H9 (cell line): ENCODE measurements around the gene MAGEA11. TPM values are rescaled to one million over a fixed set of nuclear protein-coding genes. Genes with fewer than 3 reads are reported as not detected.

Source experiments
- DNase-seq: peaks from one replicate; pipeline ENCODE4 v3.0.0-alpha.2; 2017
- H2AFZ ChIP-seq: one replicate; pipeline ENCODE4 v1.6.1; 2013; ENCODE audit warnings: mild to moderate bottlenecking, low read length, control low read depth, moderate library complexity
- H2AK5ac ChIP-seq: 2 replicates; pipeline ENCODE4 v1.6.1; 2013; ENCODE audit warnings: low read length, control low read depth, mixed read lengths; ENCODE audit not compliant: insufficient read length
- H2BK120ac ChIP-seq: one replicate; pipeline ENCODE4 v1.6.1; 2013; ENCODE audit warnings: low read depth, mild to moderate bottlenecking, low read length, control low read depth, inconsistent platforms; ENCODE audit not compliant: poor library complexity, severe bottlenecking
- H2BK12ac ChIP-seq: 2 replicates; pipeline ENCODE4 v1.6.1; 2013; ENCODE audit warnings: low read length, control low read depth, mixed read lengths, low read depth; ENCODE audit not compliant: insufficient read length
- H2BK15ac ChIP-seq: 2 replicates; pipeline ENCODE4 v1.6.1; 2013; ENCODE audit warnings: low read depth, low read length, control low read depth
- H2BK20ac ChIP-seq: one replicate; pipeline ENCODE4 v1.6.1; 2013; ENCODE audit warnings: low read depth, mild to moderate bottlenecking, low read length, control low read depth, inconsistent platforms; ENCODE audit not compliant: poor library complexity, severe bottlenecking
- H2BK5ac ChIP-seq: 2 replicates; pipeline ENCODE4 v1.6.1; 2013; ENCODE audit warnings: low read length, control low read depth, mixed read lengths; ENCODE audit not compliant: insufficient read length
- H3K14ac ChIP-seq: 2 replicates; pipeline ENCODE4 v1.6.1; 2013; ENCODE audit warnings: low read length, control low read depth; ENCODE audit not compliant: insufficient read depth
- H3K18ac ChIP-seq: 2 replicates; pipeline ENCODE4 v1.6.1; 2013; ENCODE audit warnings: low read depth, mild to moderate bottlenecking, mixed read lengths, low read length, control low read depth; ENCODE audit not compliant: insufficient read length
- H3K23ac ChIP-seq: 2 replicates; pipeline ENCODE4 v1.6.1; 2013; ENCODE audit warnings: low read length, control low read depth, mixed read lengths, low read depth; ENCODE audit not compliant: insufficient read length
- H3K23me2 ChIP-seq: 2 replicates; pipeline ENCODE4 v1.6.1; 2013; ENCODE audit warnings: low read depth, mild to moderate bottlenecking, mixed read lengths, low read length, control low read depth; ENCODE audit not compliant: insufficient read length, poor library complexity, severe bottlenecking
- H3K27ac ChIP-seq: 2 replicates; pipeline ENCODE4 v1.5.1; 2013; ENCODE audit warnings: low read length, control low read depth, mixed read lengths, low read depth; ENCODE audit not compliant: insufficient read length
- H3K27me3 ChIP-seq: 2 replicates; pipeline ENCODE4 v1.6.1; 2013; ENCODE audit warnings: low read length, control low read depth, inconsistent platforms; ENCODE audit not compliant: insufficient read depth
- H3K4ac ChIP-seq: 2 replicates; pipeline ENCODE4 v1.6.1; 2013; ENCODE audit warnings: low read depth, mild to moderate bottlenecking, control low read depth, inconsistent platforms, low read length, moderate library complexity
- H3K4me1 ChIP-seq: 2 replicates; pipeline ENCODE4 v1.6.1; 2013; ENCODE audit warnings: low read length, control low read depth, inconsistent platforms; ENCODE audit not compliant: insufficient read depth
- H3K4me2 ChIP-seq: 2 replicates; pipeline ENCODE4 v1.6.1; 2013; ENCODE audit warnings: low read length, control low read depth, mixed read lengths; ENCODE audit not compliant: insufficient read length, insufficient read depth
- H3K56ac ChIP-seq: 2 replicates; pipeline ENCODE4 v1.6.1; 2013; ENCODE audit warnings: low read depth, mild to moderate bottlenecking, mixed read lengths, low read length, control low read depth; ENCODE audit not compliant: insufficient read length
- H3K79me1 ChIP-seq: 2 replicates; pipeline ENCODE4 v1.6.1; 2013; ENCODE audit warnings: low read depth, mild to moderate bottlenecking, moderate library complexity, low read length, control low read depth, inconsistent platforms; ENCODE audit not compliant: insufficient read depth, poor library complexity, severe bottlenecking
- H3K79me2 ChIP-seq: 2 replicates; pipeline ENCODE4 v1.6.1; 2013; ENCODE audit warnings: low read length, control low read depth, inconsistent platforms; ENCODE audit not compliant: insufficient read depth
- H3K9ac ChIP-seq: 2 replicates; pipeline ENCODE4 v1.6.1; 2013; ENCODE audit warnings: low read length, control low read depth, mixed read lengths; ENCODE audit not compliant: insufficient read length; ENCODE audit errors: extremely low read depth
- H3K9me3 ChIP-seq: one replicate; pipeline ENCODE4 v1.6.1; 2013; ENCODE audit warnings: low read depth, low read length, inconsistent platforms; ENCODE audit not compliant: control insufficient read depth
- H3T11ph ChIP-seq: one replicate; pipeline ENCODE4 v1.6.1; 2013; ENCODE audit warnings: mild to moderate bottlenecking, low read length, control low read depth, inconsistent platforms
- H4K20me1 ChIP-seq: one replicate; pipeline ENCODE4 v1.6.1; 2013; ENCODE audit not compliant: control insufficient read depth, insufficient read length, insufficient read depth
- H4K5ac ChIP-seq: 2 replicates; pipeline ENCODE4 v1.6.1; 2013; ENCODE audit warnings: low read depth, mild to moderate bottlenecking, mixed read lengths, low read length, control low read depth; ENCODE audit not compliant: insufficient read length
- H4K8ac ChIP-seq: replicated peaks from 2 replicates; pipeline ENCODE4 v1.6.1; 2013; ENCODE audit warnings: low read length, control low read depth, mixed read lengths, low read depth; ENCODE audit not compliant: insufficient read length
- H4K91ac ChIP-seq: 2 replicates; pipeline ENCODE4 v1.6.1; 2013; ENCODE audit warnings: low read depth, mild to moderate bottlenecking, moderate library complexity, mixed read lengths, low read length, control low read depth; ENCODE audit not compliant: insufficient read length
- H3K27ac Mint-ChIP-seq, 3 experiments: 2 replicates in 2 of 3; 3 replicates in 1 of 3; pipeline ENCODE4 v1.8.0; 2020 to 2021; ENCODE audit warnings: mixed read lengths in 3 of 3, mild to moderate bottlenecking in 1 of 3, moderate library complexity in 1 of 3
- H3K27me3 Mint-ChIP-seq: 2 replicates; pipeline ENCODE4 v1.8.0; 2021; ENCODE audit warnings: low read depth, mild to moderate bottlenecking, moderate library complexity, mixed read lengths
- H3K36me3 Mint-ChIP-seq, 3 experiments: 2 replicates in 2 of 3; 3 replicates in 1 of 3; pipeline ENCODE4 v1.8.0; 2020 to 2021; ENCODE audit warnings: low read depth in 3 of 3, mixed read lengths in 3 of 3; ENCODE audit not compliant: insufficient read depth in 1 of 3
- H3K4me1 Mint-ChIP-seq, 2 experiments: 2 replicates each; pipeline ENCODE4 v1.8.0; 2020; ENCODE audit warnings: mixed read lengths in 2 of 2
- H3K4me3 Mint-ChIP-seq, 2 experiments: 2 replicates in 1 of 2; 3 replicates in 1 of 2; pipeline ENCODE4 v1.8.0; 2020 to 2021; ENCODE audit warnings: mild to moderate bottlenecking in 2 of 2, mixed read lengths in 2 of 2, moderate library complexity in 1 of 2
- H3K9me3 Mint-ChIP-seq, 2 experiments: 2 replicates in 1 of 2; 3 replicates in 1 of 2; pipeline ENCODE4 v1.8.0; 2020; ENCODE audit warnings: mild to moderate bottlenecking in 2 of 2, mixed read lengths in 2 of 2, moderate library complexity in 1 of 2
- CTCF ChIP-seq: fragments of 200-600 bp; sonication (generic); conservative IDR thresholded peaks from 3 replicates; pipeline ENCODE4 v1.8.0; 2021; ENCODE audit warnings: antibody characterized with exemption, mild to moderate bottlenecking
- WGBS: extraction: QIAGEN DNeasy Blood & Tissue Kit; methylation state at CpG from one replicate; pipeline ENCODE4 v1.1.7; 2013; ENCODE audit warnings: missing lambda C conversion rate, low lambda C conversion rate, mixed read lengths; ENCODE audit not compliant: insufficient read length; ENCODE audit errors: extremely low coverage; 5-methylcytosine and 5-hydroxymethylcytosine counted together
- total RNA-seq: library from RNA; stranded (reverse); gene quantifications from 2 replicates; pipeline ENCODE4 v1.2.1, GENCODE V29; 2021

Gene MAGEA11
- total RNA-seq, 1 experiment from 2014 or later: not detected

- H2BK20ac ChIP-seq: no peak overlapping the region
- no peak overlapping the region for H2BK5ac ChIP-seq
- no peaks in the 10 kb centered on the region for H3K4me1 ChIP-seq
- no peaks in the 10 kb centered on the region for H3K79me1 ChIP-seq
- H3K36me3 Mint-ChIP-seq: peaks cover 0 to 5% (median 0%) of the 10 kb centered on the region in 3 experiments; a peak in 1 of 7 replicates
- H2BK12ac ChIP-seq: no peak overlapping the region
- no peak overlapping the region for H3K27ac ChIP-seq
- H3K9me3 Mint-ChIP-seq: peaks cover 56 to 65% of the 10 kb centered on the region in 2 experiments
- H3K4me1 Mint-ChIP-seq: peaks cover 3 to 7% of the 10 kb centered on the region in 2 experiments; a peak in 3 of 4 replicates
- no peak overlapping the region for H3K27ac Mint-ChIP-seq
- no peak overlapping the region for H4K5ac ChIP-seq
- H3K14ac ChIP-seq: no peak overlapping the region
- no peak overlapping the region for H3K9ac ChIP-seq
- no peak for TF ChIP-seq CTCF
- no peak overlapping the region for H3K23ac ChIP-seq
- no peak overlapping the region for H3K4me2 ChIP-seq
- H3K4ac ChIP-seq: no peak overlapping the region
- no peaks in the 10 kb centered on the region for H4K20me1 ChIP-seq
- DNase-seq: no peak
- H2BK15ac ChIP-seq: no peak overlapping the region
- no peak overlapping the region for H2BK120ac ChIP-seq
- no peak overlapping the region for H2AFZ ChIP-seq
- peaks cover 24% of the 10 kb centered on the region for H3K9me3 ChIP-seq
- no peak overlapping the region for H3T11ph ChIP-seq
- H3K23me2 ChIP-seq: no peaks in the 10 kb centered on the region
- no peak overlapping the region for H3K56ac ChIP-seq
- no peak overlapping the region for H4K91ac ChIP-seq
- no peak overlapping the region for H2AK5ac ChIP-seq
- no peaks in the 10 kb centered on the region for H3K79me2 ChIP-seq
- H3K18ac ChIP-seq: no peak overlapping the region
- H3K27me3 Mint-ChIP-seq: peaks cover 81% of the 10 kb centered on the region
- H4K8ac ChIP-seq: no peak overlapping the region
- WGBS: no CpG with 5 or more reads among the region's 1 CpG
- H3K27me3 ChIP-seq: peaks cover 4% of the 10 kb centered on the region; the same call in 1 of the 2 replicates
- H3K4me3 Mint-ChIP-seq: no peak overlapping the region
Measured at GRCh38 chrX:149718757-149719156, 6.9 kb downstream of the MAGEA11 start.
